ENCODE measurements around the gene KCNQ1.

The KCNQ1 gene

DNA sequence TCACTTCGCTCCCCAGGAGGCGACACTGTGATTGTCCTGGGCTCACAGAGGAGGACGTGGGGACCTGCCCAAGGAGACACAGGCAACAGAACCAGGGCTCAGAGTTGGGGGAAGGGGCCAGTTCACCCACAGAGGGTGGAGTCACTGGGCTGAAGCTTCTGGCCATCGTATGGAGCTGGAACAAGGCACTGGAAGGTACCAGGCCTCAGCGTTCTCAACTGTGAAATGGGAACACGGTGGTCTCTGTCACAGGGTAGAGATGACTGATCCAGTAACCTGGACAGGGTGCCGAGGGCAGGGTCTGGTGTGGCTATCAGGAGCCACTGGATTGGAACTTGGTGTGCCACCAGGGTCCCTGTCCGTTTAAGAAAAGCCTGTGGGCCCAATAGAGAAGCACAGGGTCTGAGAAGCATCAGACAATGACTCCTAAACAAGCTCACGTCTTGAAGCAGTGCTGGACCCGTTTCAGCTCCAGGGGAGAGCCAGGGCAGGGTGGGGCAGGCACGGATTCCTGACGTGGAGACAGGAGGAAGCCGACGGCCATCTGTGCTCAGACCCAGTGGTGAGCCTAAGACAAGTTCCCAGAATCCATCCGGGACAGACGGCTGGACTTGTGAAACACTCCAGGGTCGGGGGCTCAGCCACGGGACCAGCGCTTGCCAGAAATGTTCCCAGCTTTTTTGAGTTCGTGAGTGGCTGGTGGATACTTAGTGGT is 280.0 kb downstream of the KCNQ1 start:
- no peak for DNase-seq
- H3K4me1 ChIP-seq (ENCODE audit: control insufficient read depth, insufficient read depth, low read depth, low read length): peaks cover 25% of the 10 kb centered on the region
- no peak overlapping the region for H3K27ac ChIP-seq (ENCODE audit: low read length, poor library complexity, severe bottlenecking)
- no peaks in the 10 kb centered on the region for H3K36me3 ChIP-seq (ENCODE audit: control insufficient read depth in 1 of 2, insufficient read depth in 2 of 2, low read depth in 1 of 2, low read length in 2 of 2)
- peaks cover 9% of the 10 kb centered on the region for H3K9me3 ChIP-seq (ENCODE audit: control insufficient read depth, low read length)
- H2AFZ ChIP-seq (ENCODE audit: low read depth, low read length): no peak overlapping the region
- no peak overlapping the region for H4K8ac ChIP-seq (ENCODE audit: low read length)
- no peak overlapping the region for H3K4ac ChIP-seq (ENCODE audit: low read depth in 1 of 2, low read length in 2 of 2)
- H2BK120ac ChIP-seq (ENCODE audit: low read depth, low read length): no peak overlapping the region
- no peak overlapping the region for H3K18ac ChIP-seq (ENCODE audit: low read depth in 1 of 2, low read length in 2 of 2)
- no peak overlapping the region for H4K91ac ChIP-seq (ENCODE audit: low read length)
- H3K79me1 ChIP-seq (replicated peaks; ENCODE audit: low read length, poor library complexity, severe bottlenecking): no peaks in the 10 kb centered on the region
- peaks cover 5 to 36% of the 10 kb centered on the region in 2 experiments for H3K27me3 ChIP-seq (ENCODE audit: control insufficient read depth in 1 of 2, insufficient read depth in 1 of 2, low read length in 2 of 2)
- H3K4me2 ChIP-seq (ENCODE audit: low read length, poor library complexity, severe bottlenecking): no peak overlapping the region
- H2BK15ac ChIP-seq (ENCODE audit: low read depth, poor library complexity, severe bottlenecking): no peak overlapping the region
- peak overlapping the region; percentile 29 for H3K9ac ChIP-seq (ENCODE audit: low read length)
- WGBS: 85% methylated on average over 20 of the region's 20 CpGs
- H3K14ac ChIP-seq (ENCODE audit: low read length in 2 of 2): no peak overlapping the region
- peak overlapping the region; percentile 91 for H2AK5ac ChIP-seq (ENCODE audit: low read length, severe bottlenecking)
- no peak overlapping the region for H3K23ac ChIP-seq (ENCODE audit: low read length in 2 of 2)
- H3K4me3 ChIP-seq (ENCODE audit: insufficient read depth in 1 of 2, low read depth in 1 of 2, low read length in 2 of 2): peak overlapping the region in 1 of 2 experiments; percentile 2
- H2BK5ac ChIP-seq (ENCODE audit: low read depth, low read length, poor library complexity, severe bottlenecking): no peak overlapping the region
- peak overlapping the region in 1 of 2 experiments; percentile 3 for H2BK12ac ChIP-seq (ENCODE audit: low read length in 2 of 2)

DNA sequence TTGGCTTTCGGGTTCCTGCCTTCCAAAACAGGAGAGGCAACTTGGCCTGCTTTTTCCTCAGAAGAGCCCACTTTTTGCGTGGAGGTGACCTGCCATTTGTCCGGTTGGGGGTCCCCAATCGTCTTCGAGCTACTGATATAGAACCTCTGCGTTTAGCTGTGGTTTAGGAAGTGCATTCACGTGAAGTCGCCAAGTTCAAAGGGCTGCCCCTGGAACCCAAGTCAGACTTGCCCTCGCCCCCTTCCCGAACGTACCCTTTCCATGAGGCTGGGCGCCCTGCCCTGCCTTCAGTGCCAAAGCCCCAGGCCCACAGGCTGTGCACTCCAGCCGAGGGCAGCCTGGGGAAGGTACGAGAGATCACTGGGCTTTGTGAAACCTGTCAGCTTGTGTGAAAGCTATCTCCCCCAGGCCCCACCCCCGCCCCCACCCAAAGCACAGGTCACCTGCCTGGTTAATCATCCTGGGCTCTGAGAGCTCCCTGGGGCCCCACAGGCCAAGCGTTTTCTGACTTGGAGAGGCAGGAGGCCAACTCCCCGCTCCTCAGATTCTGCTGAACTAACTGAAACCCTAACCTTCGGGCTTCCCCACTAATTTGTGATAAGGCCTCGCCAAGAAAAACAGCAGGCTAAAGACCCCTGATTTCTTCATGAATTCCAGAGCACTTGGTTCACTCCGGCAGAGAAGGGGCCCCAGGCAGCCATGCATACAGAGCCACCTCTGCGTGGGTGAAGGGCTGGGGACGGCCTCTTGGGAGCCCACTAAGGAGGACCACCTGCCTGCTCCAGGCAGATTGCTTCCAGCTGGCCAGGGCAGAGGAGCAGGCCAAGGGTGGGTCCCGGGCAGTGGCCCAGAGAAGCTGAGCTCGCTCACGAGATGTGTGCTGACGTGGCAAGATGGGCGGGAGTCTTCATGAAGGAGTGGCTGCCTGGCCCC is 280.8 kb downstream of the KCNQ1 start:
- Histone ChIP-seq H2BK5ac (ENCODE audit: low read depth, low read length, poor library complexity, severe bottlenecking) (peak overlapping the region; percentile 67), H3K27ac (ENCODE audit: low read length, poor library complexity, severe bottlenecking) (peak overlapping the region; percentile 41), H3K4me3 (ENCODE audit: insufficient read depth in 1 of 2, low read depth in 1 of 2, low read length in 2 of 2) (no peak overlapping the region), H3K18ac (ENCODE audit: low read depth in 1 of 2, low read length in 2 of 2) (no peak overlapping the region), H2BK120ac (ENCODE audit: low read depth, low read length) (no peak overlapping the region), H3K36me3 (ENCODE audit: control insufficient read depth in 1 of 2, insufficient read depth in 2 of 2, low read depth in 1 of 2, low read length in 2 of 2) (no peaks in the 10 kb centered on the region), H3K27me3 (ENCODE audit: control insufficient read depth in 1 of 2, insufficient read depth in 1 of 2, low read length in 2 of 2) (peaks cover 5 to 28% of the 10 kb centered on the region in 2 experiments), H4K91ac (ENCODE audit: low read length) (no peak overlapping the region), H4K8ac (ENCODE audit: low read length) (no peak overlapping the region), H3K9me3 (ENCODE audit: control insufficient read depth, low read length) (peaks cover 9% of the 10 kb centered on the region), H3K14ac (ENCODE audit: low read length in 2 of 2) (no peak overlapping the region), H2BK15ac (ENCODE audit: low read depth, poor library complexity, severe bottlenecking) (no peak overlapping the region), H3K4ac (ENCODE audit: low read depth in 1 of 2, low read length in 2 of 2) (peak overlapping the region in 1 of 2 experiments; percentile 13), H3K23ac (ENCODE audit: low read length in 2 of 2) (no peak overlapping the region), H3K9ac (ENCODE audit: low read length) (peak overlapping the region; percentile 29), H3K79me1 (replicated peaks; ENCODE audit: low read length, poor library complexity, severe bottlenecking) (no peaks in the 10 kb centered on the region), H2AFZ (ENCODE audit: low read depth, low read length) (no peak overlapping the region), H2AK5ac (ENCODE audit: low read length, severe bottlenecking) (peak overlapping the region; percentile 91), H2BK12ac (ENCODE audit: low read length in 2 of 2) (no peak overlapping the region), H3K4me2 (ENCODE audit: low read length, poor library complexity, severe bottlenecking) (no peak overlapping the region), H3K4me1 (ENCODE audit: control insufficient read depth, insufficient read depth, low read depth, low read length) (peaks cover 30% of the 10 kb centered on the region)
- no peak for DNase-seq
- WGBS: 87% methylated on average over 27 of the region's 27 CpGs

DNA sequence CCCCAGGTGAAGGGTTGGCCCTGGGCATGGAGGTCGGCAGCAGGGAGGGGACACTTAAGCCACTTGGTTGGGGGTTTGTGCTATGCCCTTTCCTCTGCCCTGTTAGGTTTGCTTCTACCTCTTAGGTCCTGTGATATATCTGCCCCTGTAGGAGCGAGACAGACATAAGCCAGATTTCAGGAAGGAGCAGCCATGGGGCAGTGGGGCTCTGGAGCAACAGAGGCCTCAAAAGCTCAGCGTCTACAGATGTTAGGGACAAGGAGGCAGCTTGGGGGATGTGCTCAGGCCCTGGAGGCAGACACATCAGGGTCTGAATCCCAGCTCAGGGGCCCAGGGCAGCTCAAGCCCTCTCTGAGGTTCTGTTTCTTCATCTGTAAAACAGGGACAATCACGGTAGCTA is 282.2 kb downstream of the KCNQ1 start:
- peaks cover 0 to 22% of the 10 kb centered on the region in 2 experiments for H3K27me3 ChIP-seq (ENCODE audit: control insufficient read depth in 1 of 2, insufficient read depth in 1 of 2, low read length in 2 of 2)
- H2BK120ac ChIP-seq (ENCODE audit: low read depth, low read length): no peak overlapping the region

DNA sequence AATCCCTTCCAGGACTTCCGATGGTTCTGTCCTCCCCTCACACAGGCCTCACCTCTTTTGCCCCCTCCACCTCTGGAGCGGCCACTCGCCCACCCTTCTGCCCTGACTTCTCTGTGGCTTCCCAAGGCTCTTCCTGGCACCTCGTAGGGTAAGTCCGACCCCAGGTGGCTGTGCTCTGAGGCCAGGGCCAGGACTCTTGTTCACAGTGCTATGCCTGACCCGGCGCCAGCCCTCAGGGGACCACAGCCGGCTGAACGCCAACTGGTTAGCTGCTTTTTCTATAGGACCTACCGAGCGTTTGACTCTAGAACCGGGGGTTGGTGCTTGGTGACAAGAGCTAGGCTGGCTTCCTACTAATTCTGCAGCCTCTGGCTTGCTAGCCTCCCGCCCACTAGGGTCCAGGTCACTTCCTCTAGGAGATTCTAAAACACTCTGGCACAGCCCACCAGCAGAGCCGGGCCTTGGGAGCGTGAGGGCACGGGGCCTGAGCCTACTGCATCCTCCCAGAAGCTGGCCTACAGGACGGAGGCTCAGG is 283.4 kb downstream of the KCNQ1 start:
- Histone ChIP-seq H4K91ac (ENCODE audit: low read length) (no peak overlapping the region), H2BK5ac (ENCODE audit: low read depth, low read length, poor library complexity, severe bottlenecking) (no peak overlapping the region), H4K8ac (ENCODE audit: low read length) (no peak overlapping the region), H2AFZ (ENCODE audit: low read depth, low read length) (no peak overlapping the region), H3K4me1 (ENCODE audit: control insufficient read depth, insufficient read depth, low read depth, low read length) (peaks cover 46% of the 10 kb centered on the region), H3K14ac (ENCODE audit: low read length in 2 of 2) (no peak overlapping the region), H2BK120ac (ENCODE audit: low read depth, low read length) (no peak overlapping the region), H3K27me3 (ENCODE audit: control insufficient read depth in 1 of 2, insufficient read depth in 1 of 2, low read length in 2 of 2) (peaks cover 0 to 11% of the 10 kb centered on the region in 2 experiments), H3K4ac (ENCODE audit: low read depth in 1 of 2, low read length in 2 of 2) (no peak overlapping the region), H3K79me1 (replicated peaks; ENCODE audit: low read length, poor library complexity, severe bottlenecking) (no peaks in the 10 kb centered on the region), H3K9me3 (ENCODE audit: control insufficient read depth, low read length) (peaks cover 9% of the 10 kb centered on the region), H2AK5ac (ENCODE audit: low read length, severe bottlenecking) (peak overlapping the region; percentile 23), H3K4me2 (ENCODE audit: low read length, poor library complexity, severe bottlenecking) (no peak overlapping the region), H3K36me3 (ENCODE audit: control insufficient read depth in 1 of 2, insufficient read depth in 2 of 2, low read depth in 1 of 2, low read length in 2 of 2) (no peaks in the 10 kb centered on the region), H3K9ac (ENCODE audit: low read length) (no peak overlapping the region), H2BK12ac (ENCODE audit: low read length in 2 of 2) (no peak overlapping the region), H3K27ac (ENCODE audit: low read length, poor library complexity, severe bottlenecking) (no peak overlapping the region), H3K4me3 (ENCODE audit: insufficient read depth in 1 of 2, low read depth in 1 of 2, low read length in 2 of 2) (no peak overlapping the region), H3K18ac (ENCODE audit: low read depth in 1 of 2, low read length in 2 of 2) (no peak overlapping the region), H3K23ac (ENCODE audit: low read length in 2 of 2) (no peak overlapping the region), H2BK15ac (ENCODE audit: low read depth, poor library complexity, severe bottlenecking) (no peak overlapping the region)
- no peak for DNase-seq
- WGBS: 89% methylated on average over 17 of the region's 17 CpGs

More for the DNA sequence above, 282.2 kb downstream of the KCNQ1 start:
- no peak overlapping the region for H3K4ac ChIP-seq (ENCODE audit: low read depth in 1 of 2, low read length in 2 of 2)
- H4K8ac ChIP-seq (ENCODE audit: low read length): no peak overlapping the region
- H3K9me3 ChIP-seq (ENCODE audit: control insufficient read depth, low read length): peaks cover 9% of the 10 kb centered on the region
- H3K4me1 ChIP-seq (ENCODE audit: control insufficient read depth, insufficient read depth, low read depth, low read length): peaks cover 43% of the 10 kb centered on the region
- H2AFZ ChIP-seq (ENCODE audit: low read depth, low read length): no peak overlapping the region
- H3K14ac ChIP-seq (ENCODE audit: low read length in 2 of 2): peak overlapping the region in 1 of 2 experiments; percentile 49
- H3K36me3 ChIP-seq (ENCODE audit: control insufficient read depth in 1 of 2, insufficient read depth in 2 of 2, low read depth in 1 of 2, low read length in 2 of 2): no peaks in the 10 kb centered on the region
- no peak overlapping the region for H2BK5ac ChIP-seq (ENCODE audit: low read depth, low read length, poor library complexity, severe bottlenecking)
- H3K9ac ChIP-seq (ENCODE audit: low read length): no peak overlapping the region
- H2BK12ac ChIP-seq (ENCODE audit: low read length in 2 of 2): no peak overlapping the region
- no peak overlapping the region for H2BK15ac ChIP-seq (ENCODE audit: low read depth, poor library complexity, severe bottlenecking)
- no peak overlapping the region for H3K27ac ChIP-seq (ENCODE audit: low read length, poor library complexity, severe bottlenecking)
- WGBS: 93% methylated on average over 4 of the region's 4 CpGs
- H3K79me1 ChIP-seq (replicated peaks; ENCODE audit: low read length, poor library complexity, severe bottlenecking): no peaks in the 10 kb centered on the region
- H3K4me2 ChIP-seq (ENCODE audit: low read length, poor library complexity, severe bottlenecking): no peak overlapping the region
- no peak overlapping the region for H3K18ac ChIP-seq (ENCODE audit: low read depth in 1 of 2, low read length in 2 of 2)
- H3K23ac ChIP-seq (ENCODE audit: low read length in 2 of 2): no peak overlapping the region
- H2AK5ac ChIP-seq (ENCODE audit: low read length, severe bottlenecking): peak overlapping the region; percentile 92
- H4K91ac ChIP-seq (ENCODE audit: low read length): no peak overlapping the region
- no peak for DNase-seq
- H3K4me3 ChIP-seq (ENCODE audit: insufficient read depth in 1 of 2, low read depth in 1 of 2, low read length in 2 of 2): no peak overlapping the region

All from mesenchymal stem cell (in vitro differentiated cells and primary cell).